Fibroblast of peridontal ligament (primary cell): Measurements from ENCODE around the gene TFAP2A.

Experiments
- DNase-seq: peaks from one replicate; pipeline ENCODE4 v3.0.0-alpha.2; 2010; ENCODE audit errors: extremely low read depth

Gene TFAP2A

GRCh38 chr6:10412461-10413261, 2.2 kb downstream of the TFAP2A start:
- no peak for DNase-seq

- peak; percentile 29 for DNase-seq
These were observed 2.9 kb downstream of the TFAP2A start for GRCh38 chr6:10411971-10412460.

GRCh38 chr6:10411131-10411970, 3.5 kb downstream of the TFAP2A start:
- DNase-seq, result no peak

GRCh38 chr6:10410207-10411050, 4.4 kb downstream of the TFAP2A start:
- DNase-seq, result no peak

GRCh38 chr6:10409731-10410206, 5.1 kb downstream of the TFAP2A start:
- no peak for DNase-seq

- no peak for DNase-seq
These were observed 5.6 kb downstream of the TFAP2A start for GRCh38 chr6:10409233-10409721.

GRCh38 chr6:10408457-10408856, 6.4 kb downstream of the TFAP2A start:
- DNase-seq, result no peak

- no peak for DNase-seq
These were observed 7.2 kb downstream of the TFAP2A start for GRCh38 chr6:10407674-10408054.

- no peak for DNase-seq
These were observed 7.7 kb downstream of the TFAP2A start for GRCh38 chr6:10407018-10407673.

GRCh38 chr6:10406556-10406955, 8.3 kb downstream of the TFAP2A start:
- DNase-seq, result no peak

GRCh38 chr6:10405513-10405900, 9.4 kb downstream of the TFAP2A start:
- DNase-seq, result no peak

- no peak for DNase-seq
These were observed 9.9 kb downstream of the TFAP2A start for GRCh38 chr6:10404799-10405512.

- DNase-seq, result peak; percentile 73
These were observed 10.6 kb downstream of the TFAP2A start for GRCh38 chr6:10404107-10404798.

GRCh38 chr6:10403385-10404106, 11.3 kb downstream of the TFAP2A start:
- peak; percentile 14 for DNase-seq

GRCh38 chr6:10402648-10403311, 12.1 kb downstream of the TFAP2A start:
- no peak for DNase-seq

GRCh38 chr6:10401632-10402223, 13.1 kb downstream of the TFAP2A start:
- DNase-seq, result no peak

GRCh38 chr6:10401004-10401536, 13.8 kb downstream of the TFAP2A start:
- no peak for DNase-seq

- DNase-seq, result no peak
These were observed 14.5 kb downstream of the TFAP2A start for GRCh38 chr6:10400330-10400729.
